Esophagus muscularis mucosa (tissue), 3 donors: ENCODE data around the gene HSDL1.

ENCODE experiments used
- POLR2A ChIP-seq: fragments of 450-650 bp; IDR thresholded peaks from one replicate; pipeline ENCODE4 v1.6.1; 2017; ENCODE audit warnings: antibody characterized with exemption, moderate library complexity, mild to moderate bottlenecking, low read depth
- TF ChIP-seq, protein P1 (sequence below), 3 experiments: fragments of 200-600 bp in 2 of 3; fragments of 450-650 bp in 1 of 3; sonication (generic) in 2 of 3; IDR thresholded peaks; one replicate each; pipeline ENCODE4 v1.5.1; 2017 to 2019; ENCODE audit warnings: antibody characterized with exemption in 3 of 3, mild to moderate bottlenecking in 2 of 3, moderate library complexity in 1 of 3

DNA sequence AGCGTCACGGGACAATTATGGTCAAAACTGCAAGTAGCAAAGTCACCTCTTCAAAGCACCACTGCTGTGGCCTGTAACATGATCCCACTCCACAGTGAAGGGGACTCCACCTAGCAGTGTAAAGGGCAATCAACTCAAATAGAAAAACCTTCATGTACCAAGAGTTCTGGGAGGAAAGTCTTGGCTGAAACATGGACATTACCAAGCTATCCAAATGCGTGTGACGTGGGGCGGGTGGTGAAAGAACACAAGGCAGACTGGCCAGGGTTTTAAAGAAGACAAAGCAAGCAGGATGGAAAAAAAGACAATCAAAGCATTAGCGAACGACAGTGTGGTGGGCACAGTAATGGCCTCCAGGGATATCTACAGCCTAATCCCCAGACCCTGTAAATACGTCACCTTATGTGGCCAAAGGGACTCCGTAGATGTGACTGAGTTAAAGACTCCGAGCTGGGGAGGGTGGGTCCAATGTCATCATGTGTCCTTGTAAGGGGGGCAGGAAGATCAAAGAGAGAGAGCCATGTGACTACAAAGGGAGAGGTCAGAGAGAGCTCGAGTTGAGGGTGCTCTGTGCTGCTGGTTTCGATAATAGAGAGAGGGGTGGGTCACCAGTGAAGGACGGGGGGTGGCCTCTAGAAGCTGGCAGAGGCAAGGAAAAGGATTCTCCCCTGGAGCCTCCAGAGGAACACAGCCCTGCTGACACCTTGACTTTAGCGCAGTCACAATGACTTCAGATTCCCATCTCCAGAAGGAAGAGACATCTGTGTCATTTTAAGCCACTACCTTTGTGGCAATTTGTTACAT lies 6.0 kb downstream of the HSDL1 start:
- TF ChIP-seq, protein P1, sequence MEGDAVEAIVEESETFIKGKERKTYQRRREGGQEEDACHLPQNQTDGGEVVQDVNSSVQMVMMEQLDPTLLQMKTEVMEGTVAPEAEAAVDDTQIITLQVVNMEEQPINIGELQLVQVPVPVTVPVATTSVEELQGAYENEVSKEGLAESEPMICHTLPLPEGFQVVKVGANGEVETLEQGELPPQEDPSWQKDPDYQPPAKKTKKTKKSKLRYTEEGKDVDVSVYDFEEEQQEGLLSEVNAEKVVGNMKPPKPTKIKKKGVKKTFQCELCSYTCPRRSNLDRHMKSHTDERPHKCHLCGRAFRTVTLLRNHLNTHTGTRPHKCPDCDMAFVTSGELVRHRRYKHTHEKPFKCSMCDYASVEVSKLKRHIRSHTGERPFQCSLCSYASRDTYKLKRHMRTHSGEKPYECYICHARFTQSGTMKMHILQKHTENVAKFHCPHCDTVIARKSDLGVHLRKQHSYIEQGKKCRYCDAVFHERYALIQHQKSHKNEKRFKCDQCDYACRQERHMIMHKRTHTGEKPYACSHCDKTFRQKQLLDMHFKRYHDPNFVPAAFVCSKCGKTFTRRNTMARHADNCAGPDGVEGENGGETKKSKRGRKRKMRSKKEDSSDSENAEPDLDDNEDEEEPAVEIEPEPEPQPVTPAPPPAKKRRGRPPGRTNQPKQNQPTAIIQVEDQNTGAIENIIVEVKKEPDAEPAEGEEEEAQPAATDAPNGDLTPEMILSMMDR (IDR thresholded peaks at IDR 0.05) = no peak
- no peak for TF ChIP-seq POLR2A
